NB4 (cell line): Measurements from ENCODE around the gene TRIP13.
"Not testable (repeated sequence)": the region's sequence is repeated elsewhere in the genome, so short reads cannot be mapped to it uniquely, and the experiment has no call there.

Experiments
- CTCF ChIP-seq: IDR thresholded peaks from one replicate; pipeline ENCODE4 v1.5.1; 2012; ENCODE audit warnings: low read depth, low read length
- MAX ChIP-seq: IDR thresholded peaks from 2 replicates; pipeline ENCODE4 v1.6.1; 2011; ENCODE audit warnings: low read depth, low read length

GRCh38 chr5:915346-915745 lies 22.7 kb downstream of the TRIP13 start:
- not testable (repeated sequence) for TF ChIP-seq CTCF, MAX
